Subcutaneous adipose tissue (tissue), 4 donors: ENCODE data around the gene PAK6. TPM values are rescaled to one million over a fixed set of nuclear protein-coding genes. Genes with fewer than 3 reads are reported as not detected.

ENCODE experiments used
- CTCF ChIP-seq: fragments of 450-650 bp; IDR thresholded peaks from one replicate; pipeline ENCODE4 v1.5.1; 2016; ENCODE audit warnings: low read depth, mild to moderate bottlenecking, control low read depth, antibody characterized with exemption, moderate library complexity
- total RNA-seq, 4 donors: library from RNA; depleted of rRNA; stranded (reverse); fragments of >200 nt; gene quantifications; one replicate each; pipeline ENCODE4 v1.1.0, GENCODE V29; 2016

PAK6 gene
- total RNA-seq, 4 donors from 2014 or later: 0.49 to 4.1 (median 0.81) TPM

DNA sequence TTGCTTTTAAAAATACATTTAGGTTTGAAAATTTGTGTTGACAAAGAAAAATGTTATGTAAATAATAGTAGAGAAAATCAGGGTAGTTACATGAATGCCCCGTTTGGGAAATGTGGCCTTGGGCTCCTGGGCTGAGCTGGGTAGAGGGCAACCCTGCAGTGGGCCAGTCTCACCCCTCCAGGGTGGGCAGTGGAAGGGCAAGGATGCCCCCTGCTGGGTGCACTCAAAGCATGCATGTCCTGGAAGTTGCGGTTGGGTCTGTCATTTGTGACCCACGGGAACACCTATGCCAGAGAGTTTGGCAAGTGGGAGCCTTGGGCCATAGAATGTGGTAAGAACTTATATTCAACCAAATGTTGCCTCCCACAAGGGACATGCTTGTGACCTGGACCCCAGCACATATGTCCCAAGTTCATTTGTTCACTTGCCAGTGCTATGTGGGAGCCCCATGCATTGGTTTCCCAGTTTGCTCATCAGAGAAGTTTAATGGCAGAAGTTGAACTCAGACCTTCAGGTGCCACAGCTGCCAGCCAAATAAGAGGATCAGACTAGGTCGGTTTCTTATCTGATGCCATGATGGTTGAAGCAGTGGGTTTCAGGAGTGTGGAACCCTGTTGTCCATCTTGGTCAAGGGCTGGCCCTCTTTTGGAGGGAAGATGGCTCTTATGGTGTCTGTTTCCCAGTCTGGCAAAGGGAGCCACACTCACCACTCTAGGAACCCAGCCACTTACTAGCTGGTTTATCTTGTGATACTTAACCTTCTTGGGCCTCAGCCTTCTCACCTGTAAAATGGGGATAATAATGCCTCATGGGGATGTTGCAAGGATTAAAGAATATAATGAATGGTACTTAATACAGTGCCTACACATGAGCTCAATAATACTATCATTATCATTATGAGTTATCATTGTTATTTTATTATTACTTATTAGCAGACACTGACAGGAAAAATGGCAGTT lies 71.4 kb downstream of the PAK6 start:
- no peak for TF ChIP-seq CTCF

DNA sequence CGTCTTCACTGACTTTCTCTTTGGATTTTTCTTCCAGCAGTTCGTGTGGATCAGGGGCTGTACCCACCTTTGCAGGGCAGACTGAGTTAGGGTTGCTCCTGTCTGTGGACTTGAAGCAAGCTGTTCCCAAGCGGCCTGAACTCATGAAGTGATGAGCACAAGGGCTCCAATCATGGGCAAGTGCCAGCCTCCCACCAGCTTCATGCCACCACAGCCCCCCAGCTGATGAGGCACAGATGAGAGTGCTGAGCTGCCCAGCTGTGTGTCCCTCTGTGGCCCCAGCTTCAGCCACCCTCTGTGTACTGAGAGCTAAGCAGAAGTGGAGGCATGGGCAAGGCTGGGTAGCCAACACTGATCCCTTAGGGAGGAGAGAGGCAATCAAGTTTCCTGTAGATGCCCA lies 72.1 kb downstream of the PAK6 start:
- no peak for TF ChIP-seq CTCF

- no peak for TF ChIP-seq CTCF
These were observed 73.7 kb downstream of the PAK6 start for GRCh38 chr15:40312370-40313158.

- TF ChIP-seq CTCF: no peak
These were observed 74.9 kb downstream of the PAK6 start for GRCh38 chr15:40313531-40314398.

GRCh38 chr15:40314723-40315276 lies 75.9 kb downstream of the PAK6 start:
- no peak for TF ChIP-seq CTCF

GRCh38 chr15:40316931-40317330 lies 78.1 kb downstream of the PAK6 start:
- no peak for TF ChIP-seq CTCF
